Measurements from ENCODE around the gene PCDHGA10.
"Not testable (repeated sequence)": the region's sequence is repeated elsewhere in the genome, so short reads cannot be mapped to it uniquely, and the experiment has no call there.

PCDHGA10 gene

DNA sequence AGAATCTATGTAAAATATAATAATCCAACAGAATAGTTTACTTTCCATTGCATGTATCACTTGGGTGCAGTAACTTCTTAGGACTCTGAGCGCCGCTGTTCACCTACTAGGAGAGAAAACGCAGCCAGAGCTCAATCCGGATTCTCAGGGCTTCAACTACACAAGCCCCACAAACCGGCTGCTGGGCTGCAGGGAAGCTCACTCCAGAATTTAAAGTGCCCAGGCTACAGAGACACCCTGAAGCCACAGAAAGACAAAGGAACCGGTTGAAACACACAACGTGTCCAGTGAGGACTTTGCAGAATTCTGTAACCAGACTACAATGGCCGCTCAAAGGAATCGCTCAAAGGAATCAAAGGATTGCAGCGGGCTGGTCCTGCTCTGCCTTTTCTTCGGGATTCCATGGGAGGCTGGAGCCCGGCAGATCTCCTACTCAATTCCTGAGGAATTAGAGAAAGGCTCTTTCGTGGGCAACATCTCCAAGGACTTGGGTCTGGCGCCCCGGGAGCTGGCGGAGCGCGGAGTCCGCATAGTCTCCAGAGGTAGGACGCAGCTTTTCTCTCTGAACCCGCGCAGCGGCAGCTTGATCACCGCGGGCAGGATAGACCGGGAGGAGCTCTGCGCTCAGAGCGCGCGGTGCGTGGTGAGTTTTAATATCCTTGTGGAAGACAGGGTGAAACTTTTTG, at the start of gene PCDHGA10:
PCDHGA10 (plus strand) TSS at position 134 of the 686 bp plus-strand sequence; CDS start at position 323, 189 bp downstream.
- peak in 2 of 3 experiments; percentile 32 to 42 for DNase-seq (ENCODE audit: low read depth in 3 of 3)

DNA sequence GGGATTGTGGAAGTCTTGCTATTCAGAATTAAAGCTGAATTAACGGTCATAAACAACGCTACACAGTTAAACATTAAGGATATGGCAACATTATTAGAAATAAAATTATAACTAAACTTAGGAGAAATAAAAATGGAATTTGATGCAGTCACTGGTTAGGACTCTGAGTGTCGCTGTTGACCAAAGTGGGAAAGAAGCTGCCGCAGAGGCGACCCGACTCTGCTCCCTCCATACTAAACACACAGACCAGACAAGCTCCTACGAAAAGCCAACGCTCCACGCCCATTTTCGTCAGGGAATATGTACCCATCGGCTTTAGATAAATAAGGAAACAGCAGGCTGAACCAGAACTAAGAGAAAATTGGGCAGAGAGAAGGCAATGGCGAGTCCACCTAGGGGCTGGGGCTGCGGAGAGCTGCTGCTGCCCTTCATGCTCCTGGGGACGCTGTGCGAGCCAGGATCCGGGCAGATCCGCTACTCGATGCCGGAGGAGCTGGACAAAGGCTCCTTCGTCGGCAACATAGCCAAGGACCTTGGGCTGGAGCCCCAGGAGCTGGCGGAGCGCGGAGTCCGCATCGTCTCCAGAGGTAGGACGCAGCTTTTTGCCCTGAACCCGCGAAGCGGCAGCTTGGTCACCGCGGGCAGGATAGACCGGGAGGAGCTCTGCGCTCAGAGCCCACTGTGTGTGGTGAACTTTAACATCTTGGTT, 48.7 kb upstream of the PCDHGA10 start, which contains the start of gene PCDHGA5:
PCDHGA5 (plus strand) TSS at position 211 of the 709 bp plus-strand sequence; CDS start at position 380, 169 bp downstream.
- no peak for DNase-seq (ENCODE audit: low read depth in 3 of 3)

GRCh38 chr5:141366016-141366896, 46.5 kb upstream of the PCDHGA10 start:
- no peak for DNase-seq (ENCODE audit: low read depth in 3 of 3)

GRCh38 chr5:141369994-141370848, 42.6 kb upstream of the PCDHGA10 start, which contains the start of gene PCDHGB3:
Gene PCDHGB3 (plus strand): TSS chr5:141370242. CDS start chr5:141370395, 153 bp downstream.
- DNase-seq (ENCODE audit: low read depth in 3 of 3) = no peak

DNA sequence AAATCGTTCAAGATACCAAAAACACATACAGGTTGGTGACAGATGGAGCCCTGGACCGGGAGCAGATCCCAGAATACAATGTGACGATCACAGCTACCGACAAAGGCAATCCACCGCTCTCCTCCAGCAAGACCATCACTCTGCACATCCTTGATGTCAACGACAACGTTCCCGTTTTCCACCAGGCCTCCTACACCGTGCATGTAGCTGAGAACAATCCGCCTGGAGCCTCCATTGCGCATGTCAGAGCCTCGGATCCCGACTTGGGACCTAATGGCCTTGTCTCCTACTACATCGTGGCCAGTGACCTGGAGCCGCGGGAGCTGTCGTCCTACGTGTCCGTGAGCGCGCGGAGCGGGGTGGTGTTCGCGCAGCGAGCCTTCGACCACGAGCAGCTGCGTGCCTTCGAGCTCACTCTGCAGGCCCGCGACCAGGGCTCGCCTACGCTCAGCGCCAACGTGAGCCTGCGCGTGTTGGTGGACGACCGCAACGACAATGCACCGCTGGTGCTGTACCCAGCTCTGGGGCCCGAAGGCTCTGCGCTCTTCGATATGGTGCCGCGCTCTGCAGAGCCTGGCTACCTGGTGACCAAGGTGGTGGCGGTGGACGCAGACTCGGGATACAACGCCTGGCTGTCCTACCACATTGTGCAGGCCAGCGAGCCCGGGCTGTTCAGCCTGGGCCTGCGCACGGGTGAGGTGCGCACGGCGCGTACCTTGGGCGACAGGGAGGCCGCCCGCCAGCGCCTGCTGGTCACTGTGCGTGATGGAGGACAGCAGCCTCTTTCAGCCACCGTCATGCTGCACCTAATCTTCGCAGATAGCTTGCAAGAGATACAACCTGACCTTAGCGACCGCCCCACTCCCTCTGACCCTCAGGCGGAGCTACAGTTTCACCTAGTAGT, 41.0 kb upstream of the PCDHGA10 start:
- no peak for DNase-seq (ENCODE audit: low read depth in 3 of 3)

GRCh38 chr5:141373673-141374317, 39.0 kb upstream of the PCDHGA10 start, which contains the start of gene PCDHGA6:
Gene PCDHGA6 (plus strand): TSS chr5:141373891. CDS start chr5:141374084, 193 bp downstream.
- DNase-seq (ENCODE audit: low read depth in 3 of 3) = no peak

DNA sequence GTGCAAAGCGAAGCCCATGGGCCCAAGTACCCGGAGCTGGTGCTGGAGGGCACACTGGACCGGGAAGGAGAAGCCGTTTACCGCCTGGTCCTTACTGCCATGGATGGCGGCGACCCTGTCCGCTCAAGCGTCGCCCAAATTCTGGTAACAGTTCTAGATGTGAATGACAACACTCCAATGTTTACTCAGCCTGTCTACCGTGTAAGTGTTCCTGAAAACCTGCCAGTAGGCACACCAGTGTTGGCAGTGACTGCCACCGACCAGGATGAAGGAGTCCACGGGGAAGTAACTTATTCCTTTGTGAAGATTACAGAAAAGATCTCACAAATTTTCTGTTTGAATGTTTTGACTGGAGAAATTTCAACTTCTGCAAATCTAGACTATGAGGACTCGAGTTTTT, 38.2 kb upstream of the PCDHGA10 start:
- no peak for DNase-seq (ENCODE audit: low read depth in 3 of 3)

DNA sequence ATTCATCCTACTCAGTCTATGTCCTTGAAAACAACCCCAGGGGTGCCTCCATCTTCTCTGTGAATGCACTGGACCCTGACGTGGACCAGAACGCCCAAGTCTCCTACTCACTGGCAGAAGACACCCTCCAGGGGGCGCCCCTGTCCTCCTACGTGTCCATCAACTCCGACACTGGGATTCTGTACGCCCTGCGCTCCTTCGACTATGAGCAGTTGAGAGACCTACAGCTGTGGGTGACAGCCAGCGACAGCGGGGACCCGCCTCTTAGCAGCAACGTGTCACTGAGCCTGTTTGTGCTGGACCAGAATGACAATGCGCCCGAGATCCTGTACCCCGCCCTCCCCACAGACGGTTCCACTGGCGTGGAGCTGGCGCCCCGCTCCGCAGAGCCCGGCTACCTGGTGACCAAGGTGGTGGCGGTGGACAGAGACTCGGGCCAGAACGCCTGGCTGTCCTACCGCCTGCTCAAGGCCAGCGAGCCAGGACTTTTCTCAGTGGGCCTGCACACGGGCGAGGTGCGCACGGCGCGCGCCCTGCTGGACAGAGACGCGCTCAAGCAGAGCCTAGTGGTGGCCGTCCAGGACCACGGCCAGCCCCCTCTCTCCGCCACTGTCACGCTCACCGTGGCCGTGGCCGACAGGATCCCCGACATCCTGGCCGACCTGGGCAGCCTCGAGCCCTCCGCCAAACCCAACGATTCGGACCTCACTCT, 37.2 kb upstream of the PCDHGA10 start:
- not testable (repeated sequence) for DNase-seq (ENCODE audit: low read depth in 3 of 3)

DNA sequence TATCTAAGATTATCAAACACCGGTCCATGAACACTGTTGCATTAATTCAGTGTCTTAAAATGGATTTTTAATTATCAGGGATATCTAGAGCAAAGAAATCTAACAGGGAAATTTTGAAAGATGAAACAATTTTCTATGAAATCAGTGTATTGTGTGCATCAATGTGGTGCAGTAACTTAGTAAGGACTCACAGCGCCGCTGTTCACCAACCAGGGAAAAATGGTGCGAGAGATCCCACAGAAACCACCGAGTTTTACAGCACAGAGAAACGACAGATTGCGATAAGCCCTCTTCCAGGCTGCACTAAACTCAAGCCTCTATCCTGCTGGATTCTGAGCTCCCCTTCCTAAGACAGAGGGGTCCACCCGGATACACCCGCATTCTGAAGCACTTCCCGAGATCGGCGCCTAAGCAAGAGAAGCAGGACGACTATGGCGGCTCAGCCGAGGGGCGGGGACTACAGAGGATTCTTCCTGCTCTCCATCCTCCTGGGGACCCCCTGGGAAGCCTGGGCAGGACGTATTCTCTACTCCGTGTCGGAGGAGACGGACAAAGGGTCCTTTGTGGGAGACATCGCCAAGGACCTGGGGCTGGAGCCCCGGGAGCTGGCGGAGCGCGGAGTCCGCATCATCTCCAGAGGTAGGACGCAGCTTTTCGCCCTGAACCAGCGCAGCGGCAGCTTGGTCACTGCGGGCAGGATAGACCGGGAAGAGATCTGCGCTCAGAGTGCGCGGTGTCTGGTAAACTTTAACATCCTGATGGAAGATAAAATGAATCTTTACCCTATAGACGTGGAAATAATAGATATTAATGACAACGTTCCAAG, 30.1 kb upstream of the PCDHGA10 start, which contains the start of gene PCDHGA7:
PCDHGA7 (plus strand) TSS at position 274 of the 826 bp plus-strand sequence; CDS start at position 432, 158 bp downstream.
- DNase-seq (ENCODE audit: low read depth in 3 of 3) = no peak

DNA sequence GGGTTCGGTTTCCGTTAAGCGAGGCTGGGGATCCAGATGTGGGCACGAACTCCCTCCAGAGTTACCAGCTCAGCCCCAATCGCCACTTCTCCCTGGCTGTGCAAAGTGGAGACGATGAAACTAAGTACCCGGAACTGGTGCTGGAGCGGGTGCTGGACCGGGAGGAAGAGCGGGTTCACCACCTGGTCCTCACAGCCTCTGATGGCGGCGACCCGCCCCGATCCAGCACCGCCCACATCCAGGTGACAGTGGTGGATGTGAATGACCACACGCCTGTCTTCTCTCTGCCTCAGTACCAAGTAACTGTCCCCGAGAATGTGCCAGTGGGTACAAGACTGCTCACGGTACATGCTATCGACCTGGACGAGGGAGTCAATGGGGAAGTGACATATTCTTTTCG, 29.4 kb upstream of the PCDHGA10 start:
- DNase-seq (ENCODE audit: low read depth in 3 of 3) = no peak

- DNase-seq (ENCODE audit: low read depth in 3 of 3) = no peak
These were observed 28.1 kb upstream of the PCDHGA10 start for GRCh38 chr5:141384471-141385267.

DNA sequence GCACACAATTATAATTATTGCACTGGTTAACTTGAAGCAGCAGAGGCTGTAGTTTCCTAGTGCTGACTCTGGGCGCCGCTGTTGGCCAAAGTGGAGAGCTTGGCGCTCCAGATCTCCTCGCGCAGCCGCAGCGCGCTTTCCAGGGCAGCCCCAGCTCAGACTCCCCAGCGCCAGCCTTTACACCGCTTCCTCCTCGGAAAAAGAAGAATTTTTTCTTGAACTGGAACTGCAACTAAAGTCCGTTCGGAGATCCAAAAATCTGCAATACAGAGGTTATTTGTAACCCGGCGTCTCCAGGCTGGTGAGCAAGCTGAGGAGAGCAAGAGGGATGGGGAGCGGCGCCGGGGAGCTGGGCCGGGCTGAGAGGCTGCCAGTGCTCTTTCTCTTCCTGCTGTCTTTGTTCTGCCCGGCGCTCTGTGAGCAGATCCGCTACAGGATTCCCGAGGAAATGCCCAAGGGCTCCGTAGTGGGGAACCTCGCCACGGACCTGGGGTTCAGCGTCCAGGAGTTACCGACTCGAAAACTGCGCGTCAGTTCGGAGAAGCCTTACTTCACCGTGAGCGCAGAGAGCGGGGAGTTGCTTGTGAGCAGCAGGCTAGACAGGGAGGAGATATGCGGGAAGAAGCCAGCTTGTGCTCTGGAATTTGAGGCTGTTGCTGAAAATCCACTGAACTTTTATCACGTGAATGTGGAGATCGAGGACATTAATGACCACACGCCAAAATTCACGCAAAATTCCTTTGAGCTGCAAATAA, 25.1 kb upstream of the PCDHGA10 start, which contains the start of gene PCDHGB4:
PCDHGB4 (plus strand) TSS at position 142 of the 755 bp plus-strand sequence; CDS start at position 329, 187 bp downstream.
- DNase-seq (ENCODE audit: low read depth in 3 of 3) = not testable (repeated sequence)

- DNase-seq (ENCODE audit: low read depth in 3 of 3) = no peak
These were observed 24.1 kb upstream of the PCDHGA10 start for GRCh38 chr5:141388661-141389060.

DNA sequence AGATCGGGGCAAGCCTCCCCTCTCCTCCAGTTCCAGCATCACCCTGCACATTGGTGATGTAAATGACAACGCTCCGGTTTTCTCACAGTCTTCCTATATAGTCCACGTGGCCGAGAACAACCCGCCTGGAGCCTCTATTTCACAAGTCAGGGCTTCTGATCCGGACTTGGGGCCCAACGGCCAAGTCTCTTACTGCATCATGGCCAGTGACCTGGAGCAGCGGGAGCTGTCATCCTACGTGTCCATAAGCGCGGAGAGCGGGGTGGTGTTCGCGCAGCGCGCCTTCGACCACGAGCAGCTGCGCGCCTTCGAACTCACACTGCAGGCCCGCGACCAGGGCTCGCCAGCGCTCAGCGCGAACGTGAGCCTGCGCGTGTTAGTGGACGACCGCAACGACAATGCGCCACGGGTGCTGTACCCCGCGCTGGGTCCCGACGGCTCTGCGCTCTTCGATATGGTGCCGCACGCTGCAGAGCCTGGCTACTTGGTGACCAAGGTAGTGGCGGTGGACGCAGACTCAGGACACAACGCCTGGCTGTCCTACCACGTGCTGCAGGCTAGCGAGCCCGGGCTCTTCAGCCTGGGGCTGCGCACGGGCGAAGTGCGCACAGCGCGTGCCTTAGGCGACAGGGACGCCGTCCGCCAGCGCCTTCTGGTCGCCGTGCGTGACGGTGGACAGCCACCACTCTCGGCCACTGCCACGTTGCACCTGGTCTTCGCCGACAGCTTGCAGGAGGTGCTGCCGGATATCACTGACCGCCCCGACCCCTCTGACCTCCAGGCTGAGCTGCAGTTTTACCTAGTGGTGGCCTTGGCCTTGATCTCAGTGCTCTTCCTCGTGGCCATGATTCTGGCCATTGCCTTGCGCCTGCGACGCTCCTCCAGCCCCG, 23.4 kb upstream of the PCDHGA10 start:
- DNase-seq (ENCODE audit: low read depth in 3 of 3) = no peak
